Kidney (tissue), 14 donors: ENCODE measurements around the gene EGFLAM. TPM values are rescaled to one million over a fixed set of nuclear protein-coding genes. Genes with fewer than 3 reads are reported as not detected.

Source experiments
- DNase-seq, 5 donors: peaks; one replicate each; pipeline ENCODE4 v3.0.0-alpha.2; 2013 to 2020
- FAIRE-seq: peaks from 2 replicates; lab custom pipeline; 2012; peaks lifted over from hg19 to GRCh38; lab: Jason Lieb, UNC
- H3K27ac ChIP-seq, 2 donors: one replicate each; pipeline ENCODE4 v1.7.0; 2013; ENCODE audit warnings: low read depth in 2 of 2, low read length in 2 of 2, inconsistent platforms in 1 of 2
- H3K27me3 ChIP-seq: one replicate; pipeline ENCODE4 v1.7.1; 2013; ENCODE audit warnings: low read length, inconsistent platforms; ENCODE audit not compliant: control insufficient read depth, insufficient read depth
- H3K36me3 ChIP-seq, 3 donors: one replicate each; pipeline versions ENCODE4 v1.7.0 to v1.7.1; 2013; ENCODE audit warnings: low read length in 3 of 3, control low read depth in 1 of 3, inconsistent platforms in 1 of 3; ENCODE audit not compliant: insufficient read depth in 3 of 3, control insufficient read depth in 2 of 3
- H3K4me1 ChIP-seq, 3 donors: one replicate each; pipeline versions ENCODE4 v1.7.0 to v1.7.1; 2013; ENCODE audit warnings: low read length in 3 of 3, inconsistent platforms in 1 of 3, low read depth in 1 of 3; ENCODE audit not compliant: control insufficient read depth in 2 of 3, insufficient read depth in 2 of 3
- H3K4me3 ChIP-seq, 3 donors: one replicate each; pipeline versions ENCODE4 v1.7.0 to v1.8.1; 2013; ENCODE audit warnings: low read length in 3 of 3, control low read depth in 1 of 3, inconsistent platforms in 1 of 3
- H3K9ac ChIP-seq, 3 donors: one replicate each; pipeline versions ENCODE4 v1.7.0 to v1.7.1; 2013; ENCODE audit warnings: low read length in 3 of 3, control low read depth in 1 of 3, inconsistent platforms in 1 of 3
- H3K9me3 ChIP-seq, 3 donors: one replicate each; pipeline versions ENCODE4 v1.7.0 to v1.7.1; 2013; ENCODE audit warnings: low read length in 3 of 3, control low read depth in 1 of 3, inconsistent platforms in 1 of 3; ENCODE audit not compliant: control insufficient read depth in 2 of 3, insufficient read depth in 1 of 3
- CTCF ChIP-seq: IDR thresholded peaks from 3 replicates; pipeline ENCODE4 v1.5.1; 2012; ENCODE audit warnings: mild to moderate bottlenecking, moderate library complexity, borderline replicate concordance; ENCODE audit not compliant: insufficient read depth; ENCODE audit errors: extremely low read depth
- intact Hi-C: fragments of 100-400 bp; cut with DNase I; formaldehyde crosslinking; loops from one replicate; pipeline ENCODE4 v1.11.1; 2022
- polyA plus RNA-seq: library from polyadenylated mRNA; stranded (reverse); fragments of 350-450 nt; fragmentation: Illumina TruSeq; extraction: RNeasy Lipid Tissue Mini Kit (QIAGEN cat#74804); gene quantifications from one replicate; pipeline ENCODE4 v1.2.3, GENCODE V29; 2014; ENCODE audit warnings: low read depth, low replicate concordance; ENCODE audit not compliant: insufficient read depth
- total RNA-seq: library from RNA; stranded (reverse); fragmentation: NEBNext Ultra II Directional; extraction: Animal tissue kit (Norgen Biotek cat#: 25700); gene quantifications from one replicate; pipeline ENCODE4 v1.2.1, GENCODE V29; 2021
- donor health status: control.
- donor health status: control.
- donor health status: control.
- donor health status: control.
- donor health status: control.
- donor health status: DM: yes; HTN: yes; CAD: no.
- donor health status: Normal renal cell carcinoma (clear cell type).

Gene EGFLAM
- total and polyA plus RNA-seq, 2 donors from 2014 or later: 5.1 to 5.9 TPM

- Histone ChIP-seq H3K27ac (peak overlapping the region; percentile 72 to 73), H3K4me3 (peak overlapping the region in 2 of 3 donors; percentile 3 to 29), H3K9me3 (no peaks in the 10 kb centered on the region), H3K27me3 (no peaks in the 10 kb centered on the region), H3K4me1 (peaks cover 4 to 20% (median 17%) of the 10 kb centered on the region in 3 donors), H3K36me3 (peaks cover 0 to 6% (median 0%) of the 10 kb centered on the region in 3 donors), H3K9ac (no peak overlapping the region)
- FAIRE-seq (no peak), DNase-seq (peak in 1 of 5 donors; percentile 65)
- intact Hi-C loops: no loop called here
- no peak for TF ChIP-seq CTCF
These were observed 197.5 kb downstream of the EGFLAM start for GRCh38 chr5:38455796-38456330.

DNA sequence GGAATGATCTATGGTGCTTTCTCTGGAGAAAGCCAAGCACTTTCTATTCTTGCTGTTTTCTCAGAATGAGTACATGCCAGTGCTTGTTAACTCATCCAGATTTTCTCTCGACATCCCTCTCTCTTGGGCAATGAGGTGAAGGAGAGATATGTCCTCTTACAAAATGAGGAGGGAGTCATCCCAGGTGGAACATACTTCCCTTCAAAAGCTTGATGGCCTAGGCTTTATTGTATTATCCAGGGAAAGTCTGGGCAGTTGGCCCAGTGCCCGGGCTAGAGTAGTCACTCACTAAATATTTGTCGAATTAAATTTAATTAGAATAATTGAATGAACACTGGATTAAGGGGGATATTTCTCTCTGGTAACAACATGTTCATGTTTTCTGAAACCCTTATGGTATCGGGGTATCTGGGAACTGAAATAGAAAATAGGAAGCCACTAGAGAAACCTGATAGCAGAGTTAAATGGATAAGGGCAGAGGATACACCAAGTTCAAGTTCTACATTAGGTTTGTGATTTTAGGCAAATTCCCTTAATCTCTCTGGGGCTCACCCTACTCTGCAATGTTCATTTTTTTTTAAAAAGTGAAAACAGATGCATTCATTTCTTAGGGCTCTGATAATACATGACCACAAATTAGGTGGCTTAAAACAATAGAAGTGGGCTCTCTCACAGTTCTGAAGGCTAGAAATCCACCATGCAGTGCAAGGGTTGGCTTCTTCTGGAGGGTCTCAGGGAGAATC, 198.5 kb downstream of the EGFLAM start:
- no peak for TF ChIP-seq CTCF
- FAIRE-seq (no peak), DNase-seq (peak in 1 of 5 donors; percentile 12)
- Histone ChIP-seq H3K9me3 (no peaks in the 10 kb centered on the region), H3K27ac (no peak overlapping the region), H3K27me3 (no peaks in the 10 kb centered on the region), H3K4me3 (no peak overlapping the region), H3K36me3 (peaks cover 0 to 6% (median 0%) of the 10 kb centered on the region in 3 donors), H3K4me1 (peaks cover 4 to 18% (median 17%) of the 10 kb centered on the region in 3 donors), H3K9ac (no peak overlapping the region)
- intact Hi-C loops: no loop called here

DNA sequence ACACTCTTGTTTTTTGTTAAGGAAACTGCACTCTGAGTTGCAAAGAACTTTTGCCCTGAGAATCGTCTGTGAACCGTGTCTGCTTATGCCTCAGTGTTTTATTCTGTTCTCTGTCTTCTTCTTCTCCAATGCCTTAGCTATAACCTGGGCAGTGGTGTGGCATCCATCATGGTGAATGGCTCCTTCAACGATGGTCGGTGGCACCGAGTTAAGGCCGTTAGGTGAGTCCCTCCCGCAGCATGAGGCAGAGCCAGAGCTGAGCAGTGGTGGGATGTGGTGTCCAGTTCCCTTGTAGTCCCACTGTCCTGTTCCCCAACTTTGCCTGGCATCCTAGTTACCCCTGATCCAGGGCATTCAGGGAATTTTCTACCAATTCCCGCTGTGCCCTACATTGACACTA, 199.8 kb downstream of the EGFLAM start:
- no peaks in the 10 kb centered on the region for H3K27me3 ChIP-seq
- no peak for FAIRE-seq
- TF ChIP-seq CTCF: no peak

More for the DNA sequence above, 199.8 kb downstream of the EGFLAM start:
- Histone ChIP-seq H3K4me3 (no peak overlapping the region), H3K27ac (no peak overlapping the region), H3K36me3 (peaks cover 0 to 6% (median 0%) of the 10 kb centered on the region in 3 donors), H3K9me3 (no peaks in the 10 kb centered on the region), H3K4me1 (peaks cover 4 to 19% (median 18%) of the 10 kb centered on the region in 3 donors), H3K9ac (no peak overlapping the region)
- no peak for DNase-seq
- intact Hi-C loops: no loop called here
